ENCODE measurements around the gene TUBB4B. TPM values are rescaled to one million over a fixed set of nuclear protein-coding genes. Genes with fewer than 3 reads are reported as not detected.

Gene TUBB4B
- total RNA-seq: 108 TPM

DNA sequence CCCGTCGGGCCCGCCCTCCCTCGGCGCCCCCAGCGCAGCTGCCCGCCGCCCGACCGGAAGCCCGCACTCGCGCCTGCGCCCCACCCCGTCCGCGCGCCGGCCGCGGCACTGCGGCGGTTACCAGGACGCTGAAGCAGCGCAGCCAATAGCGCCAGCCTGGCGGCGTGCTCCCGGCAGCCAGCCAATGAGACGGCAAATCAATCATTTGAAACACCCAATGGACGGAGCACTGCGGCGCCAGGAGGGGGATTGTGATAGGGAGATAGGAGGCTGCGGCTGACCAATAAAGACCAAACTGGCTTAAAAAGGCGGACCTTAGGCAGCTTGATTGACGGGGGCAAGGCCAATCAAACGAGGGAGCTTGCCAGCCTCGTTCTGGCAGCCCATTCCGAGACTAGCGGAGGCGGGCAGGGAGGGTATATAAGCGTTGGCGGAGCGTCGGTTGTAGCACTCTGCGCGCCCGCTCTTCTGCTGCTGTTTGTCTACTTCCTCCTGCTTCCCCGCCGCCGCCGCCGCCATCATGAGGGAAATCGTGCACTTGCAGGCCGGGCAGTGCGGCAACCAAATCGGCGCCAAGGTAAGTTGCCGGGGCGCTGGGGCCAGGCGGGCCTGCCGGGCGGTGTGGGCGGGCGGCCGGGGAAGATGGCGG lies at the start of gene TUBB4B:
Gene TUBB4B (plus strand): TSS at position 447 of the 649 bp plus-strand sequence. CDS start 74 bp downstream, at position 521.
- ATAC-seq: peak; percentile 96
- peak; percentile 99 for DNase-seq (ENCODE audit: low spot score)
- intact Hi-C loops (cut with DNase I): no loop called here

DNA sequence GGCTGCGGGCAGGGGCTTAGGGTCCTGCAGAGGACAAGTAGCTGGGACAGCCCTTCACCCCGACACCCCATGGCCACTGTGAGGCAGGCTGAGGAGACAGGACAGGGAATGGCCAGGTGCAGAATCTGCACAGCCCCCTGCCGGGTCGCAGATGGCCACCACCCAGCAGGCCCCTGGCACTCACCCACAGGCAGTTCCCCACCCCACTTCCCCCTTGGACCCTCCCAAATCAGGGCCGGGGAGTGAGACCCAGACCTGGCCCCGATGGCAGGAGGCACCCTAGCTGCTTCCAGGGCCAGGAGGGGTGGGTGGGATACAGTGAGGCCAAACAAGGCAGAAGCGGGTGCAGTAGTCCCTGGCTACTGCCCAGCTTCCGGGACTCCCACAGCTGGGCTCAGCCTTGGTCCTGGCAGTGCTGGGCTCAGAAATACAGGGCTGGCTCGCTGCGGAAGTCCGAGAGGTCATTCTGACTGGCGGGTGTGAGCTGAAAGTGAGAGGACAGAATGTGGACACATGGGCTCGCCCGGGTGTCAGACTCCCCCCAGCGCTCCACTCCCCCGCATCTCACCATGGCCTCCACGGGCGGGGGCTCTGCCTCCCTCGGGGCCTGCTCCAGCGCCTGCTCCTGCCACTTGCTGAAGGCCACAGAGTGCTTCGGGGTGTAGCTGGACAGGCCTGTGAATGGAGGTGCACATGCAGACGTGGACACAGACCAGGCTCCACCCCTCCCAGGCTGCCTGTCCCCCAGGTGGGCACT lies 49.2 kb upstream of the TUBB4B start:
- ATAC-seq (no peak), DNase-seq (ENCODE audit: low spot score) (no peak)
- intact Hi-C loops (cut with DNase I): no loop called here

DNA sequence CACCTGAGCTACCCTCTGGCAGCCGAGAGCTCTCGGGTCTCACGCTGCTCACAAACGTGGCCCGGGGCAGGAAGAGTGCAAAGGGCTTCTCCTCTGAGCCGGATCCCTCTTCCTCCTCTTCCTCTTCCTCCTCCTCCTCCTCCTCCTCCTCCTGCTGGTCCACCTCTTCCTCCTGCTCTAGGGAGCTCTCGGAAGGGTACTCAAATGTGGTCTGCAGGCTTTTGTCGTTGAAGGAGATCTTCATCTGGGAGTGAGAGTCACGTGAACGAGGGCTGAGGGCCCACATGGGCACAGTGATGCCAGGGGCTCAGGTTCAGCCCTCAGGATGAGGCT lies 48.7 kb upstream of the TUBB4B start:
- DNase-seq (ENCODE audit: low spot score) (no peak), ATAC-seq (no peak)
- intact Hi-C loops (cut with DNase I): no loop called here

DNA sequence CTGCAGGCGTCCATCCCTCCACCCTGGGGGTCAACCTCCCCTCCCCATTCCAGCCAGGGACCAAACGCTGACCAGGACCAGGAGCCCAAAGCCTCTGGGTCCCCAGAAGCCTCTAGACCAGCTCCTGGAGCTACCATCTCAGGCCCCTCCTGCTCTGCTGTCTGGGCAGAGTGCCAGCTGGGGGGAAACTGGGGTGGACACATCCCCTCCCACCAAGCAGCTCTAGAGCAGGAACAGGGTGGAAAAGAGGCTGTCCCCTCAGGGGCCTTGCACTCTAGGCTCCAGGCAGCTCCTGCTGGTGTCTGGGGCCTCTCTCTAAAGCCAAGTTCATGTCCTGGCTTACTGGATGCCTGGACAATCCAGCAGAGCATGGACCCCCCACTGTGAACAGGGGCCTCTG lies 48.2 kb upstream of the TUBB4B start:
- intact Hi-C loops (cut with DNase I): no loop called here
- ATAC-seq: no peak
- no peak for DNase-seq (ENCODE audit: low spot score)

DNA sequence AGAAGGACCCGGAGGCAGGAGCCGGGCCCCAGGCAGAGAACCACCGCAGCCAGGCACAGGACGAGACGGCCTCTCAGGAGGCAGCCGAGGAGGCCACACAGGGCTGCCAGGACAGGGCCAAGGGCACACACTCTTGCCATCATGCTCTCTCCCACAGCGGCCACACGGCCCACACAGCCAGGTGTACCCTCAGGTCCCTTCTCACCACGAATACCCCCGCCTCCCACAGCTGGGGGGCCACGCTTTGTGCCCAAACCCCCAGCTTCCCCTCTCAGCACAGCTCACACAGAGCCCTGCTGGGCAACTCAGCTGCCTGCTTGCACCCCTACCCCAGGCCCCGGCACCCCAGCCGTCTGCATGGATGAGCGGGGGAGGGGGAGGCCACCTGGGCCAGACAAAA lies 47.3 kb upstream of the TUBB4B start:
- intact Hi-C loops (cut with DNase I): no loop called here
- ATAC-seq (no peak), DNase-seq (ENCODE audit: low spot score) (no peak)

DNA sequence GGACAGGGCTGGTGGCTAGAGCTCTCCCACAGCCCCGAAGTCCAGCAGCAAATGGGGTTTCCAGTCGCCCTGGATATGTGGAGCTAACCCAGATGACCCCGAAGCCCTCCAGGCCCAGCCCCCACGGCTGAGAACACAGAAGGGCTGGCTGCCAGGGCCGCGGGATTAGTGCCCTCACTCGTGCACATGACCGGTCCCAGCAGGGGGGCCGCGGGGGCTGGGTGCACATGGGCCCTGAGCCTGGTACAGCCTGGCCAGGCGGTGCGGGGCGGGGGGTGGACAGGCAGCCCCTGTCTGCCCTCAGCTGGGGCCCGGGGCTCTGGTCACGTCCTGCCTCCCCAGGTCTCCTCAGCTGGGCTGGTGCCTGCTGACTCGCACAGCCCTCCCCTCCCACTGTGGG lies 46.7 kb upstream of the TUBB4B start:
- intact Hi-C loops (cut with DNase I): no loop called here
- DNase-seq (ENCODE audit: low spot score): no peak
- ATAC-seq: no peak

DNA sequence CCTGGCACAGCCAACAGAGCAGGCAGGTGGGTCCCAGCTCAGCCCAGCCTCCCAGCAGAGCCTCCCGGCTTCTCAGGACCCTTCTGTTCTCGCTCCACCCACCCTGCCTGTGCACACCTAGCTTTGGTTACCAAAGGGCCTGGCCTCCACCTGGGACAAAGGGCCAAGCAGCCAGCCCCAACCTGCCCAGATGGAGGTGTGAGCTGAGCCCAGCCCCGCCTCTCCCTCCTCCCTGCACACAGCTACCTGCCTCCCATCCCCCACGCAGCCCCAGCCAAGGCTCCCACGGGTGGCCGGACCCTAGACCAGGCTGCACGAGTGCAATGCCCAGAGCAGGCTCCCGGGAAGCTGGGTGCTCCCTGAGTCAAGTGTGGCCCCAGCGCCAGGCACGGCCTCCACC lies 46.2 kb upstream of the TUBB4B start:
- no peak for ATAC-seq
- intact Hi-C loops (cut with DNase I): no loop called here
- no peak for DNase-seq (ENCODE audit: low spot score)

DNA sequence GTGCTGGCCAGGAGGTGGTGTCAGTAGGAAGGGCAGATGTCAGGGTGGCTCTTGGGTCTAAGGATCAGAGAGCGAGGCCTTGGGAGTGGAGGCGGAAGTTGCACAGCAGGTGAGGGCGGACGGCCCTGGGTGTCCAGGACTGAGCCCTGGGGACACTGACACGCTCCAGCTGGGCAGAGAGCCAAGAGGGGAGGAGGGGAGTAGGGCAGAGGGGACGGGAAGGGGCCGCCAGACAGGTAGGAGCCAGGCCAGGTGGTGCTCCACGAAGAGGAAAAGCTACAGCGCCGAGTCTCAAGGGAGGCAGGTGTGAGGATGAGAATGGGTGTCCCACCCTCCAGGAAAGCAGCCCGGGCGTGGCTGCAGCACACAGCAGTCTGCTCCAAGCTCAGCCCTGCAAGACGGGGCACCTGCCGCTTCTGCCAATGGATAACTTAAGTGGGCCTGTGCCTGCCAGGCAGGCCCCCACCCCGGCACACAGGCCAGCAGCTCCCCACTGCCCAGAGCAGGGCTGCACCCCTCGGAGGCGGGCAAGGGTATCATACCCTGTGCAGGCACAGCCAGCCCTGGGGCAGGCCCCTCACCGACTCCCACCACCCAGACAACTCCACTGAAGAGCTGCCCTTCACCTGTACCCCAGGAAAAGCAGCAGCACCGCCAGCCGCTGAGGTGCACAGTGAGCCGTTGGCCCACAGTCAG lies 45.4 kb upstream of the TUBB4B start:
- intact Hi-C loops (cut with DNase I): no loop called here
- DNase-seq (ENCODE audit: low spot score) (no peak), ATAC-seq (no peak)

DNA sequence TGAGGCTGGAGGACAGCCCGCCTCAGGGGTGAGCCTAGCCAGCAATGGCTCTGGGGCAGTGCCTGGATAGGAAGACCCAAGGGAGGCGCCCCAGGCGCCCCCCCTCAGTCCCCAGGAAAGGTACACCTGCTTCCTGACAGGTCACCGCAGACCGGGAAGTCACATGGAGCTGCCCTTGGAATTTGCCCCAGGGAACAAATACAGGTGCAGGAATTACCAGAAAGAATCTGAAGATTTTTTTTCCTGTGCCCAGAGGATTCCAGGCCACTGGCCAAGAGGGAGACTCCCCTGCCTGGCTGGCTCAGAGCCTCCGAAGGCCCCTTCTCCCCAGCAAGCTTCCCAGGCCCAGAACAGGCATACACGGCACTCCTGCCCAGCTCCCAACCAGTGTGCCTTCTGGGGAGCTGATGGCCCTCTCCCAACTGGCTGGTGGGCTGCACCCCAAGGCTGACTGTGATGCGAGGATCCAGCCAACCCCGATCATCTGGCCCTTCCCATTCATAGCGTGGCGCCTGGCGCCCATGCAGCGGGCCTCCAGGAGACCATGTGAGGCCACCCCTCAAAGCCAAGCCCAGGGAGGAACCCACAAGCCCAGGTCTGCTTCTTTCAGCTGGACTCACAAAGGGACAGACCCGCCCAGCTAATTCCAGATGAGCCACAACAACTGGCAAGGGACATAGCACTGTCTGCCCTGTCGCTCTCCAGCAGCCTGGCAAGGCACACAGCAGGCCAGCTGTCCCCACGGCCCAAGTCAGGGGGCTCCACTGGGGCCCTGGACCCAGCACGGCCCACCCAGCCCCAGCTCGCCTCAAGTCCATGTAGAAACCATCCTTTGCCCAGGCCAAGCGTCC lies 42.8 kb upstream of the TUBB4B start:
- ATAC-seq: no peak
- intact Hi-C loops (cut with DNase I): no loop called here
- no peak for DNase-seq (ENCODE audit: low spot score)

DNA sequence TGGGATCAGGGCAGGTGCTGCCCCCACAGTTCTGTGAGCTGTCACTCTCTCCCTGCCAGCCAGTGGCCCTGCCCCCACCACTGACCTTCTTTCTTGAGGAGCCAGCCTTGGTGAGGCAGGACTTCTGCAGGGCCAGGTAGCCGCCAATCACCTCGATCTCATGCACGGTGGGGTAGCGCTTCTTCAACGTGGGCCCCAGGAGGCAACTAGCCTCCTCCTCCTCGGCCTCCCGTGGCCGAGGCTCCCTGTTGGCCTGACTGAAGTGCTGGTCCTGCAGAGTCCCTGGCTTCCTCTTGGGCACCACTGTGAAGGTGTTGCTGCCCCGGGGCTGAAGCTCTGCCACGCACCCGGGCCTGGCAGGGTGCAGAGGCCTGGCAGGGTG lies 42.2 kb upstream of the TUBB4B start:
- DNase-seq (ENCODE audit: low spot score): no peak
- ATAC-seq: no peak
- intact Hi-C loops (cut with DNase I): no loop called here

DNA sequence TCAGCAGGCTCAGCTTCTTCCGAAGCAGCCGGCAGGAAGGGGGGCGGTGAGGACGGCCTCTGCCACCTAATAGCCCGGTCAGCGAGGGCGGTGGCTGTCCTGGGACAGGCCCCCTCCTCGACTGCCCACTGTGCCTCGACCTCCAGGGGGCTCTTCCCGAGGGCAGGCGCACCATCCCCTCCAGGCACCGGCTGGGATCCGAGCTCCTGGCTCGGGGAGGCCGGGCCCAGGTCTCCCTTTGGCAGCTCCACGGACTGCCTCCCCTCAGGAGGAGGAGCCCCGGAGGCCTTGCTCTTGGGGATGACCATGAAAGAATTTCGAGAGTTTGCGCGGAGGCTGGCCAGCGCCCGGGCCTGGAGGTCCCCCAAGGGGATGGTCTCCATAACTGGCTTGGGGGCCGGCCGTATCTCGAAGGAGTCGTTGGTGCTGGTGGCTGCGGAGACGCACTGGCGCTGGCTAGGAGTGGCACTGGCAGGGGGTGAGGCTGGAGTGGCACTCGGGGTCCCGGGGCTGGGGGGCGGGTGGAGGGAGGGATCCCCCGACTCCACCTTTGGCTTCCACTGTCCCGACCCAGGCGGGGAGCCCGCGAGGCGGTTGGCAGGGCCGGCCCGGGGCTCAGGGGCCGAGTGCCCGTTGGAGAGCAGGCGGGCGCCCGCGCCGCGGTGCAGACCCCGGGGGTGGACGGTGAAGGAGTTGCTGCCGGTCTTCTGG lies 41.5 kb upstream of the TUBB4B start:
- DNase-seq (ENCODE audit: low spot score): no peak
- no peak for ATAC-seq
- intact Hi-C loops (cut with DNase I): no loop called here

DNA sequence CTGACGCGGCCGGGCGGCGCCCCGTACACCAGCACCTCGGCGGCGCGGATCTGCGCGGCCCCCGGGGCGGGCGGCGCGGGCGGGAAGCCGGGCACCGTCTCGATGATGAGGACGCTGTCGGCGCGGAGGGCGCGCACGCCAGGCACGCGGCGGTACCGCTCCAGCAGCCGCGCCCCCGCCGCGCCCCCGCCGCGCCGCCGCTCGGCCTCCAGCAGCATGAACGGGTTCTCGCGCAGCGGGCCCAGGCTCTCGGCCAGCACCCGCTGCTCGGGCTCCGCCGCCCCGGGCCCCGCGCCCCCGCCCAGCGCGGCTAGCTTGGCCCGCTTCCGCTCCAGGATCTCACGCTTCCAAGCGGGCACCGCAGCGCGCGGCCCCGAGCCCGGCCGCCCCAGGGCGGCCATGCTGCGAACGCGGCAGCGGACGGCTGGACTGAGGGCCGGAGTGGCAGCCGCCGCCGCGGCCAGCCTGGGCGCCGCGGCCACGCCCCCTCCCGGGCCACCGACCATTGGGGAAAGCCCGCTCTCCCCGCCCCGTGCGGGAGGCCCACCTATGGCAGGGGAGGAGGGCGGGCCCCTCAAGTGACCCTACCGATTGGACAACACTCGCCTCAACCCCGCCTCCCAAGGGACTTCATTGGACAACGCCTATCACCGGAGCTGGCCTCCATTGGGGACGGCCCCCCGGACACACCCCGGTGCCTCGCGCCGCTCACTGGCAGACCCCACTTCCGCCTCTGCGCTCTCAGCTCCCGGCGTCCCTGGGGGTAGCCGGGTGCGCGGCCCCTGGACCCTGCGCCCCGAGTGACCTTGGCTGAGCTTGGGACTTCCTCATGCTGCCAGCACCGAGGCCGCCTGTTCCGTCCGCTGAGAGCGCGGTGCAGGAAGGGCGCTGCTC lies 40.5 kb upstream of the TUBB4B start, which contains the start of gene TPRN:
Gene TPRN (minus strand): TSS at position 431 of the 894 bp plus-strand sequence. CDS start 30 bp downstream, at position 401.
- DNase-seq (ENCODE audit: low spot score) (peak; percentile 99), ATAC-seq (peak; percentile 99)
- intact Hi-C loops (cut with DNase I): no loop called here

DNA sequence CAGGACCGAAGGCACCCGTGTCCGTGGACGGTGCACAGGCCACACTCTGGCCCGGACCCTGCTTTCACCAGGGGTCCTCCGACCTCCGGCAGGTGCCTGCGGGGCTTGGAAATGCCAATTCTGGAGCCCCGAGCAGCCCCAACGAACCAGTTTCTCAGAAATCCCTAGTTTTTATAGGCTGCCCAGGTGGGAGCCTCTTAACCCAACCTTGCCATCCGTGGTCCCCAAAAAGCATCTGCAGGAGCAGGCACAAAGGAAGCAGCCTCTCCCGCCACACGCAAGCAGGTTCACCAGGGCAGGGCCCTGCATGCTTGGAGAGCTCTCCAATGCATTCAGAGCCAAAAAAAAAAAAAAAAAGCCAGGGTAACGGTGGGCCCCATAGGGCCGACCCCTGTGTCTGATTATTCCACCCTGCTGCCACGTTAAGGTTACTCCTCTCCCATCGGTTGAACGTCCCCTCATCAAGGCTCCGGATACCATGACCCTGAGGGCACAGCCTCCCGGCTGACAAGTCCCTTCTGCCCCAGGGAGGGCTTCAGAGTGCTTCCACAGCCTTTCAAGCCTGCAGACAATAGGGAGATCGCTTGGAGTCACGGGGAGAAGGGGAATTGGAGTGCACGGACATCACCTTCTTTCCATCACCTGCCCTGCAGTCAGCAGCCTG lies 39.8 kb upstream of the TUBB4B start:
- ATAC-seq: no peak
- intact Hi-C loops (cut with DNase I): no loop called here
- DNase-seq (ENCODE audit: low spot score): no peak

DNA sequence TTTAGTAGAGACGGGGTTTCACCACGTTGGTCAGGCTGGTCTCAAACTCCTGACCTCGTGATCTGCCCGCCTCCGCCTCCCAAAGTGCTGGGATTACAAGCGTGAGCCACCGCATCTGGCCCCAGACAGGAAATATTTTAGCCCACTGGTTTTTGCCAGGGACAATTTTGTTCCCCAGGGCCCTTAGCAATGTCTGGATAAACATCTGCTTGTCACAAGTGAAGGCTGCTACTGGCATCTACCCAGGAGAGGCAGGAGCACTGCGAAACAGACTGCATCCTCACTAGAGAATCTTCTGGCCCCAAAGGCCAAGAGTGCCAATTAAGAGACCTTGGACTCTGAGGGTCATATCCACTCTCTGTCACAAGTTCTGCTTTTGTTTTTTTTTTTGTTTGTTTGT lies 38.1 kb upstream of the TUBB4B start:
- intact Hi-C loops (cut with DNase I): no loop called here
- no peak for ATAC-seq
- no peak for DNase-seq (ENCODE audit: low spot score)

DNA sequence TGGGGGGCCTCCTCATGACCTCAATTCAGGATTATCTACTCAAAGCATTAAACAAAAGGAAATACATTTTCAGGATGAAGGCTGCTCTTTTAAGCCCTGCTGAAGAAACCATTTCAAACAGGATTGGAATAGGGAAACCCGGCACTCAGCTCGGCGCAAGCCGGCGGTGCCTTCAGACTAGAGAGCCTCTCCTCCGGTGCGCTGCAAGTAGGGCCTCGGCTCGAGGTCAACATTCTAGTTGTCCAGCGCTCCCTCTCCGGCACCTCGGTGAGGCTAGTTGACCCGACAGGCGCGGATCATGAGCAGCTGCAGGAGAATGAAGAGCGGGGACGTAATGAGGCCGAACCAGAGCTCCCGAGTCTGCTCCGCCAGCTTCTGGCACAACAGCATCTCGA lies 36.4 kb upstream of the TUBB4B start:
- intact Hi-C loops (cut with DNase I): no loop called here
- DNase-seq (ENCODE audit: low spot score) (no peak), ATAC-seq (no peak)

DNA sequence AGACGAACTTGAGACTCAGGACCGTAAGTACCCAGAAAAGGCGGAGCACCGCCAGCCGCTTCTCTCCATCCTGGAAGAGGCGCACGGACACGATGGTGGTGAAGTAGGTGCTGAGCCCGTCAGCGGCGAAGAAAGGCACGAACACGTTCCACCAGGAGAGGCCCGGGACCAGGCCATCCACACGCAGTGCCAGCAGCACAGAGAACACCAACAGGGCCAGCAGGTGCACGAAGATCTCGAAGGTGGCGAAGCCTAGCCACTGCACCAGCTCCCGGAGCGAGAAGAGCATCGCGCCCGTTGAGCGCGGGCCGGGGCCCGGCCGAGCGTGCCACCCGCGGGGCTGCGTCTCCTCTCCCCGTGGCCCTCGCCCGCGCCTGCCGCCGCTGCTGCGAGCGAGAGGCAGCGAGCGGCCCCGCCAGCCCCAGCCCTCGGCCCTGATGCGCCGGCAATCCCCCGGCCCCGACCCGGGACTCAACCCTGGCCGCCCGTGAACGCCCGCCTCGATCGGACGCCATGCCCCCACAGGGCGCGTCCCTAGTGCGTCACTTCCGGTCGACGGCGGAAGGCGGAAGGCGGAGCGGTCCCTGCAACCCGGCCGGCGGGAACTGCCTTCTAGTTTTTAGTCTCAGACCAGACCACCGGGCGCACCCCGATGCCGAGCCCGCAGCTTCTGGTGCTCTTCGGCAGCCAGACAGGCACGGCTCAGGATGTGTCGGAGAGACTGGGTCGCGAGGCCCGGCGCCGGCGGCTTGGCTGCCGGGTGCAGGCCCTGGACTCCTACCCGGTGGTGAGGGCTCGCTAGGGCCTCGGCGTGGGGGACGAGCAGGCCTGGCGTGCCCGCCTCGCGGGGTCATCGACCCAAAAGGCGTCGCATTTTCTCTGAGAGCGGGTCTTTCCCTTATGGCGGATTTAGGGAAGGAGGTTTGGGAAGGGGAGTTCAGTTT lies 35.7 kb upstream of the TUBB4B start, which contains the start of the genes NDOR1 and TMEM203:
Gene NDOR1 (plus strand): TSS at position 575 of the 944 bp plus-strand sequence. CDS start 78 bp downstream, at position 653.
Gene TMEM203 (minus strand): TSS at position 523 of the 944 bp plus-strand sequence. CDS start 234 bp downstream, at position 289.
- peak; percentile 72 for ATAC-seq
- DNase-seq (ENCODE audit: low spot score): peak; percentile 97
- intact Hi-C loops (cut with DNase I): no loop called here

All from sciatic nerve (tissue), 2 donors.